ENCODE measurements around the gene THRB.

THRB gene

DNA sequence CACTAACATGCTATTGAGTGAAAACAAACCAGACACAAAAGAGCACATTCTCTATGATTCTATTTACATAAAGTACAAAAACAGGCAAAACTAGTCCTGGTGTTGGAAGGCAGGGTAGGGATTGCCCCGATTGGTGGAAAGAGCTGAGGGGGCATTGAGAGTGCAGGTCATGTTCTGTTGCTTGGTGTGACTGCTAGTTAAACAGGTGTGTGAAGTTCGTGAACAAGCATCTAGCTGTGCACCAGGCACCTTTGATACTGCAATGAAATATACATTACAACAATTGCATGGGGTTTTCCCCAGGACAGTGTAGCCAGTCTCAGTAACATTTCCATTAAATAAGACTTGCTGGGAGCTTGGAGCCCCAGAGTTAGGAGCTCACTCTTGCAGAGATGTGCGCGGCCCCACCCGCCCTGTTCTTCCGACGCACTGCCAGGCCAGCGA is 26.3 kb upstream of the THRB start:
- peaks cover 6% of the 10 kb centered on the region; the same call in 1 of the 2 replicates for H3K27me3 ChIP-seq (ENCODE audit: insufficient read depth, low read length)
- no peak overlapping the region for H3K4me3 ChIP-seq (ENCODE audit: low read depth, low read length, poor library complexity, severe bottlenecking)
- H3K27ac ChIP-seq (ENCODE audit: low read depth, low read length, poor library complexity, severe bottlenecking): no peak overlapping the region
- H3F3A ChIP-seq (ENCODE audit: insufficient read depth, low read length): no peaks in the 10 kb centered on the region
- H3K9me3 ChIP-seq (ENCODE audit: low read length): no peaks in the 10 kb centered on the region
- no peaks in the 10 kb centered on the region for H3K9me2 ChIP-seq (ENCODE audit: low read depth, low read length)
- TF ChIP-seq EZH2 (IDR thresholded peaks at IDR 0.05; ENCODE audit: borderline replicate concordance, low read length): no peak
- TF ChIP-seq, protein P1, sequence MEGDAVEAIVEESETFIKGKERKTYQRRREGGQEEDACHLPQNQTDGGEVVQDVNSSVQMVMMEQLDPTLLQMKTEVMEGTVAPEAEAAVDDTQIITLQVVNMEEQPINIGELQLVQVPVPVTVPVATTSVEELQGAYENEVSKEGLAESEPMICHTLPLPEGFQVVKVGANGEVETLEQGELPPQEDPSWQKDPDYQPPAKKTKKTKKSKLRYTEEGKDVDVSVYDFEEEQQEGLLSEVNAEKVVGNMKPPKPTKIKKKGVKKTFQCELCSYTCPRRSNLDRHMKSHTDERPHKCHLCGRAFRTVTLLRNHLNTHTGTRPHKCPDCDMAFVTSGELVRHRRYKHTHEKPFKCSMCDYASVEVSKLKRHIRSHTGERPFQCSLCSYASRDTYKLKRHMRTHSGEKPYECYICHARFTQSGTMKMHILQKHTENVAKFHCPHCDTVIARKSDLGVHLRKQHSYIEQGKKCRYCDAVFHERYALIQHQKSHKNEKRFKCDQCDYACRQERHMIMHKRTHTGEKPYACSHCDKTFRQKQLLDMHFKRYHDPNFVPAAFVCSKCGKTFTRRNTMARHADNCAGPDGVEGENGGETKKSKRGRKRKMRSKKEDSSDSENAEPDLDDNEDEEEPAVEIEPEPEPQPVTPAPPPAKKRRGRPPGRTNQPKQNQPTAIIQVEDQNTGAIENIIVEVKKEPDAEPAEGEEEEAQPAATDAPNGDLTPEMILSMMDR (IDR thresholded peaks at IDR 0.05; ENCODE audit: low read length): no peak
- no peak overlapping the region for H3K4me2 ChIP-seq (ENCODE audit: low read length)
- no peak overlapping the region for H2AFZ ChIP-seq (ENCODE audit: low read length)
- no peaks in the 10 kb centered on the region for H3K4me1 ChIP-seq (ENCODE audit: insufficient read depth, low read length, severe bottlenecking)
- H3K9ac ChIP-seq (ENCODE audit: low read length): no peak overlapping the region
- H4K20me1 ChIP-seq (ENCODE audit: insufficient read depth, low read length): no peaks in the 10 kb centered on the region
- H3K36me3 ChIP-seq (ENCODE audit: insufficient read depth, low read length): no peaks in the 10 kb centered on the region
- H3K79me2 ChIP-seq (ENCODE audit: insufficient read depth, low read length): no peaks in the 10 kb centered on the region

DNA sequence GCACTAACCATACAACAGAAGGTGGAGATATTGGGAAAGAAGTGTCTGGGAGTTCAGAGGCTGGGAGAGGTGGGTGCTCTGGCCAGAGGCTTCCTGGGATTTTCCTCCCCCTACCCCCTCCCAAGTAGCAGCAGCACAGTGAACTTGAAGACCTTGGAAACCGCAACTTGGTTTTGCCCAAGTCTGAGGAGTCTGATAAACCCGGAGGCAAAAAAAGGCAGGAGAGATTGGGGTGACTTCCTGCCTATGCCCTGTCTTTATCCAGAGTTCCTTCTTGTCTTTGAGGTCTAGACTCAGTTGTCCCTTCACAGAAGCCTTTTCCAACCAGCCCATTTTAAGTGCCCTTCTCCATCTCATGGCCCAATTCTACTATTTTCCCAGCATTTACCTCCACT is 25.4 kb upstream of the THRB start:
- Histone ChIP-seq H3K27ac (ENCODE audit: low read depth, low read length, poor library complexity, severe bottlenecking) (no peak overlapping the region), H3K9me2 (ENCODE audit: low read depth, low read length) (no peaks in the 10 kb centered on the region), H2AFZ (ENCODE audit: low read length) (no peak overlapping the region), H3K9ac (ENCODE audit: low read length) (no peak overlapping the region), H3K27me3 (ENCODE audit: insufficient read depth, low read length) (peaks cover 6% of the 10 kb centered on the region; the same call in 1 of the 2 replicates), H3K4me2 (ENCODE audit: low read length) (no peak overlapping the region), H3K4me3 (ENCODE audit: low read depth, low read length, poor library complexity, severe bottlenecking) (no peak overlapping the region), H3K36me3 (ENCODE audit: insufficient read depth, low read length) (no peaks in the 10 kb centered on the region), H3K9me3 (ENCODE audit: low read length) (no peaks in the 10 kb centered on the region), H3K79me2 (ENCODE audit: insufficient read depth, low read length) (no peaks in the 10 kb centered on the region), H3K4me1 (ENCODE audit: insufficient read depth, low read length, severe bottlenecking) (no peaks in the 10 kb centered on the region), H4K20me1 (ENCODE audit: insufficient read depth, low read length) (no peaks in the 10 kb centered on the region), H3F3A (ENCODE audit: insufficient read depth, low read length) (no peaks in the 10 kb centered on the region)
- TF ChIP-seq, protein P1 (IDR thresholded peaks at IDR 0.05; ENCODE audit: low read length): no peak

DNA sequence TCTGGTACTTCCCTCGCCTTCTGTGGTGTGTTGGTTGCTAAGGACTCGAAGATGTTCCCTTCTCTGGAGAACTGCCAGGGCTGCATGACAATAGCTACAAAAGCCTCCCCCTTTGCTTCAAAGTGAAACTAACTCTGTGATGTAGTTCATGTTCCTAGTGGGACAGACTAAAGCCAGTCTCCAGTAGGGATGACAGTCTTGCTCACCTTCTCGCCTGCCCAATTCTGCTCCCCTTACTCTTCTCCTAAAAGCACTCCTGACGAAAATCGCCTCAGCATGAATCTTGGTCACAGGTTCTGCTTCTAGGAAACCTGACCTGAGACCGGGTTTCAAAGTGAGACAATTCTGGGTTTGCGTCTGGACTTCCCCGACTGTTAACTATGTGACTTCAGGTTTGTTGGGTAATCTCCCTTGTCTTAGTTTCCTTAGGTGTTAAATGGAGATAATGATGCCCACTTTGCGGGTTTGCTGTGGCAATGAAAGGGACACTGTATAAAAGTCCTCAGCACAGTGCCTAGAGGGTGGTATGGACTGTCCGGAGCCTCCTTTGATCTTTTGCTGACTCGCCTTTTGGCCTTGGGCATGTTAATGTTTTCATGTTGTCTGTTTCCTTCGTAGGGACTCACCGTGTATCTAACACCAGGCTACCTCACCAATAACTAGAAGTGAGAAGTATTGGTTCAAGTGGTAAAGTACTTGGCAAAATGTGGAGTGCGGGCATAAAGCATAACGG is 24.9 kb upstream of the THRB start:
- H3K4me2 ChIP-seq (ENCODE audit: low read length): no peak overlapping the region
- no peaks in the 10 kb centered on the region for H4K20me1 ChIP-seq (ENCODE audit: insufficient read depth, low read length)
- H3F3A ChIP-seq (ENCODE audit: insufficient read depth, low read length): no peaks in the 10 kb centered on the region
- H3K27ac ChIP-seq (ENCODE audit: low read depth, low read length, poor library complexity, severe bottlenecking): no peak overlapping the region
- H3K27me3 ChIP-seq (ENCODE audit: insufficient read depth, low read length): peaks cover 6% of the 10 kb centered on the region; the same call in 1 of the 2 replicates
- H2AFZ ChIP-seq (ENCODE audit: low read length): no peak overlapping the region
- TF ChIP-seq EZH2 (IDR thresholded peaks at IDR 0.05; ENCODE audit: borderline replicate concordance, low read length): no peak
- TF ChIP-seq, protein P1 (IDR thresholded peaks at IDR 0.05; ENCODE audit: low read length): no peak
- H3K4me3 ChIP-seq (ENCODE audit: low read depth, low read length, poor library complexity, severe bottlenecking): no peak overlapping the region
- no peaks in the 10 kb centered on the region for H3K4me1 ChIP-seq (ENCODE audit: insufficient read depth, low read length, severe bottlenecking)
- no peaks in the 10 kb centered on the region for H3K9me3 ChIP-seq (ENCODE audit: low read length)
- H3K79me2 ChIP-seq (ENCODE audit: insufficient read depth, low read length): no peaks in the 10 kb centered on the region
- no peak overlapping the region for H3K9ac ChIP-seq (ENCODE audit: low read length)
- no peaks in the 10 kb centered on the region for H3K9me2 ChIP-seq (ENCODE audit: low read depth, low read length)
- H3K36me3 ChIP-seq (ENCODE audit: insufficient read depth, low read length): no peaks in the 10 kb centered on the region
